H1 (cell line): Measurements from ENCODE around the gene POLRMT.

Source experiments
- CTCF ChIP-seq, 3 experiments: IDR thresholded peaks; 1 replicate in 2 of 3; 2 replicates in 1 of 3; pipeline versions ENCODE4 v1.5.1 to v1.6.1; 2011; ENCODE audit warnings: low read length in 3 of 3, mild to moderate bottlenecking in 3 of 3, inconsistent platforms in 2 of 3, low read depth in 1 of 3, moderate library complexity in 1 of 3; ENCODE audit not compliant: insufficient read depth in 1 of 3; ENCODE audit errors: control extremely low read depth in 1 of 3
- GTF2F1 ChIP-seq: IDR thresholded peaks from 2 replicates; pipeline ENCODE4 v1.6.1; 2012; ENCODE audit warnings: low read depth, low read length, improper control_type of control experiment, borderline replicate concordance
- POLR2A ChIP-seq, 2 experiments: IDR thresholded peaks; 1 replicate in 1 of 2; 2 replicates in 1 of 2; pipeline ENCODE4 v1.6.1; 2011; ENCODE audit warnings: low read depth in 2 of 2, low read length in 2 of 2, mild to moderate bottlenecking in 2 of 2; ENCODE audit errors: control extremely low read depth in 1 of 2
- POLR2AphosphoS5 ChIP-seq: IDR thresholded peaks from 2 replicates; pipeline ENCODE4 v1.6.1; 2011; ENCODE audit warnings: low read depth, low read length
- RFX5 ChIP-seq: IDR thresholded peaks from 2 replicates; pipeline ENCODE4 v1.6.1; 2011; ENCODE audit warnings: low read depth, low read length, improper control_type of control experiment, borderline replicate concordance
- SP1 ChIP-seq: IDR thresholded peaks from 2 replicates; pipeline ENCODE4 v1.6.1; 2011; ENCODE audit warnings: low read depth, low read length
- TAF1 ChIP-seq: IDR thresholded peaks from 2 replicates; pipeline ENCODE4 v1.6.1; 2011; ENCODE audit warnings: mild to moderate bottlenecking, low read depth, low read length

- TF ChIP-seq CTCF (IDR thresholded peaks at IDR 0.05; ENCODE audit: control extremely low read depth in 1 of 3, insufficient read depth in 1 of 3, low read depth in 1 of 3, low read length in 3 of 3) (no peak), POLR2A (IDR thresholded peaks at IDR 0.05; ENCODE audit: control extremely low read depth in 1 of 2, low read depth in 2 of 2, low read length in 2 of 2) (no peak), TAF1 (no peak), POLR2AphosphoS5 (no peak), GTF2F1 (no peak), RFX5 (no peak), SP1 (no peak)
Measured at GRCh38 chr19:616747-617526, 16.4 kb downstream of the POLRMT start.
